GM10266 (cell line): ENCODE measurements around the gene TTN.

Source experiments
- DNase-seq: peaks from one replicate; pipeline ENCODE4 v3.0.0; 2012; ENCODE audit errors: extremely low spot score
- TF ChIP-seq, protein P1 (sequence below): IDR thresholded peaks from 2 replicates; pipeline ENCODE4 v1.5.1; 2012; ENCODE audit warnings: mild to moderate bottlenecking, low read depth; ENCODE audit not compliant: control insufficient read depth, insufficient read depth; ENCODE audit errors: missing control alignments

TTN gene

DNA sequence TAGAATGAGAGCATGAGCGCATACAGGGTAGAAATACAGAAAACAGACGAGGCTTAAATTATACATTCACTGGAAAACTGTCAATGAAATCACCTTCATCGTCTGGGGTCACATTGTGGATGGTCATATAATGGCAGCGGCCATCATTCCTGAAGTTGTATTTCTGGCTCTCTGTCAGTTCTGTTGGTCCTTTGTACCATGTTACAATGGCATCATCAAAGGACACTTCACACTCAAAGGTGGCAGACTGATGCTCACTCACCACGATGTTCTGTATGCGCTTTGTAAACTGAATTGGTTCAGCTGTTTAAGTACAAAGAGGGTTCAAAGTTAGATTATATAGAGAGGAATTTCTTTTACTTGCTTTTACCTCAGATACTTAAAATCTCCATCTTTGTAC lies 104.9 kb downstream of the TTN start:
- no peak for DNase-seq
- TF ChIP-seq, protein P1, sequence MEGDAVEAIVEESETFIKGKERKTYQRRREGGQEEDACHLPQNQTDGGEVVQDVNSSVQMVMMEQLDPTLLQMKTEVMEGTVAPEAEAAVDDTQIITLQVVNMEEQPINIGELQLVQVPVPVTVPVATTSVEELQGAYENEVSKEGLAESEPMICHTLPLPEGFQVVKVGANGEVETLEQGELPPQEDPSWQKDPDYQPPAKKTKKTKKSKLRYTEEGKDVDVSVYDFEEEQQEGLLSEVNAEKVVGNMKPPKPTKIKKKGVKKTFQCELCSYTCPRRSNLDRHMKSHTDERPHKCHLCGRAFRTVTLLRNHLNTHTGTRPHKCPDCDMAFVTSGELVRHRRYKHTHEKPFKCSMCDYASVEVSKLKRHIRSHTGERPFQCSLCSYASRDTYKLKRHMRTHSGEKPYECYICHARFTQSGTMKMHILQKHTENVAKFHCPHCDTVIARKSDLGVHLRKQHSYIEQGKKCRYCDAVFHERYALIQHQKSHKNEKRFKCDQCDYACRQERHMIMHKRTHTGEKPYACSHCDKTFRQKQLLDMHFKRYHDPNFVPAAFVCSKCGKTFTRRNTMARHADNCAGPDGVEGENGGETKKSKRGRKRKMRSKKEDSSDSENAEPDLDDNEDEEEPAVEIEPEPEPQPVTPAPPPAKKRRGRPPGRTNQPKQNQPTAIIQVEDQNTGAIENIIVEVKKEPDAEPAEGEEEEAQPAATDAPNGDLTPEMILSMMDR: no peak

DNA sequence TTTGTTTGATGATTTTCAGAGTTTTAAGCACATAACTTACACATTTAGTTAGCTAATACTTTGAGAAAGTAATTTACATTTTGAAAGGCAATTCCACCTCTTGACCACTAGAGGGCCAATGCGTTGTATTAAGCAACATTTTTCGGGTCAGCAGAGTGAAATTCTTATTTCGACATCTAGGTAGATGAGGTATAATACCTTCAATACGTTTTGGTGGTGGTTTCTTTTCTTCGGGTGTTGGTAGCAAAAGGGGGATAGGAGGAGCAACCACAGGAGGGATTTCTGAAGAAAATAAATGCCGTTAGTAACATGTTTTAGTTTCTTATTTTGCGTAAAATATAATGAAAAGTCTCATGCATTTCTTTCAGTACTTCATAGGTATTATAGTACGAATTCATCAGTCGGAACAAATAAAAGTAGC lies 106.3 kb downstream of the TTN start:
- peak; percentile 19 for DNase-seq
- TF ChIP-seq, protein P1: peak; percentile 76

DNA sequence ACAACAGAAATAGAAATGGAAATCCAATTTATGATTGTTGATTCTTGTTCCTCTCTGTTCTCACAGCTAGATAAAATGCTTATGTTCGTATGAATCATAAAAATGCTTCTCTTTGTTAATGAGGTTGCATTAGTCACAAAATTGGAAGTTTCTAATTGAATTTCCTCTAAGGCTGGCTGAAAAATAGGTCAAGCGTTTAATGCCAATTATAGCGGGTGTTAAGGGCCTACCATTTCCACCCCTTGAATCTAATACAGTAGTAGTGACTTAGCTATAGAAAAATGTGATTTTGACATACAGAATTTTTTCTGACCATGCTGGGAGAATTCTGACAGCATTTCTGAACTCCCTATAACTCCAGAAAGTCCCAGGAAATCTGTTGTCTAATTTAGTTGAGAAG lies 107.1 kb downstream of the TTN start:
- TF ChIP-seq, protein P1: no peak

DNA sequence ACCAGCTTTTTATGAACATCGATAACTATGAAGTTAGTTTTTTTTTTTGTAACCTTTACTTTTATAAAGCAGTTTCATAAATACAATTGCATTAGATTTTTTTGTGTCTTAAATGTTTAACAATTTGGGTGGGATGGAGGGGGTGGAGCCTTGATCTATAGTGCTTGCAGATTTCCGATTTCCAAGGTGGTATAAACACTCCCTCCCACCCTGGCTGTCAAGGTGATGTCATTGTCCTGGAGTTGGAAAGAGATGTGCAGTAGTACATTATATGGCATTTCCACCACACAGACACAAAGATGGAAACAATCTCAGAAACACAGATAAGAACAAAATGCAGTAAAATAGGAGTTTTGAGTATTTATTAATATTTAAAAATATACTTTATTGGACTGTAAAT lies 114.4 kb downstream of the TTN start:
- DNase-seq: no peak

More for the DNA sequence above, 107.1 kb downstream of the TTN start:
- DNase-seq: no peak

DNA sequence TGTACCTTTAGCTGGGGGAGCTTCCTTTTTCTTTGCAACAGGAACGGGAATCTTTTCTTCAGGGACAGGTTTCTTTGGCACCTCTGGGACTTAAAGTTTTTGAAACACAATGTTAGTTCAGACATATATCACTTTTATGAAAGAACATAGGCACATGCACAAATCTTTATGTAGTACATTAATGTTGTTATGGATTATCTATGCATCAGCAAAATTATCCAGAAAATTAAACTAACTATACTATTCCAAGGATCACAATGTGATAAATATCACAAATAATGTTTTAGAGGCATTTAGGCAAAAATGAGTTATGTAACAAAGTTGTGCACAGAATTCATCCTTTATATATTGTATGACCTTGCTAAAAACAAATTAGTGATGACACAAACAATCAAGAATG lies 117.4 kb downstream of the TTN start:
- DNase-seq: no peak
- TF ChIP-seq, protein P1: no peak

More for the DNA sequence above, 114.4 kb downstream of the TTN start:
- TF ChIP-seq, protein P1: no peak

DNA sequence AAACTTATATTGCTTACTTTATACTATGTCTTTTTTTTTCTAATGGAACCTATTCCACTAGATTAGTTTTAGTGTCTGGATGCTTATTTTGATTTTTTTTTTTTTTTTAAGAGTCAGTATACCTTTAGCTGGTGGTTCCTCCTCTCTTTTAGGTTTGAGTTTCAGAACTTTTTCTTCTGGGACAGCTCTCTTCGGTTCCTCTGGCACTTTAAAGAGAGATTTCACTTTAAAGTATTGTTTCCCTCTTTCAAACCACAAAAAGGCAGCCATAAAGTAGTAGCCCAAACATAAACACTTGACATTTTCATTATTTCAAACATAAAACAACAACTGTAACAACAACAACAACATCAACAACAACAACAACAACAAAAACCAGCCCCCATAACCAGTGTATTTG lies 123.3 kb downstream of the TTN start:
- DNase-seq: no peak
- TF ChIP-seq, protein P1: no peak

DNA sequence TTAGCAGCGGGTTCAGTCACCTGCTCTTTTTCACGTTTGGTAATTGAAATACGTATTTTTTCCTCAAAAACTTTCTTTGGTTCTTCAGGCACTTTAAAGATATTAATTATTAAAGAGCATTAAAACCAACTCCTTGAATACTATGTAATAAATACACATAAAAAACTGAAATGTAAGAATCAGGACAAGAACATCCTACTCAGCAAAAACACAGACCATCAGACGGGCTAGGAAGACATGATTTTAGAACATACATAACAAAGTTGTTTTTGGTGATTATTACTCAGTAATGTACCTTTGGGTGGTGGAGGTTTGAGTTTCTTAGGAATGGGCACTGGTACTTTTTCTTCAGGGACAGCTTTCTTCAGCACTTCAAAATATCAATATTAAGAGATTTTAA lies 126.1 kb downstream of the TTN start:
- TF ChIP-seq, protein P1: no peak
- DNase-seq: no peak

DNA sequence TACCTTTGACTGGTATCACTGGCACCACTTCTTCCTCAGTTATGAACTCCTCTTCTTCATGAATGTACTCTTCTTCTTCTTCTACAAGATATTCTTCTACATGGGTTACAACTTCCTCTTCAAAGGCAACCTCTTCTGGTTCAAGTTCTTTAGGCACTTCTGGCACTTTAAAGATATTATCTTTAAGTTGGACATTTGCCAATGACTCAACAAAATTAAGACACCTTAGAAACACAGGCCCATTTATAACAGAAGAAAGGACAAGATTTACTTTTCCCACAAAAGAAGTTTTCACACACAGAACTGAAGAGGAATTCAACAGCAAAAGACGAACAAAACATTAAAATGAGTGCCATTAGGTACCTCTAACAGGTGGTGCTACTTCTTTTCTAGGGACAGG lies 127.3 kb downstream of the TTN start:
- DNase-seq: no peak
- TF ChIP-seq, protein P1: no peak
